Bronchial epithelial cell (primary cell): ENCODE results near the gene ZNF607. TPM values are rescaled to one million over a fixed set of nuclear protein-coding genes. Genes with fewer than 3 reads are reported as not detected.
"Not testable (repeated sequence)": the region's sequence is repeated elsewhere in the genome, so short reads cannot be mapped to it uniquely, and the experiment has no call there.

ENCODE experiments used
- DNase-seq: peaks from one replicate; pipeline ENCODE4 v3.0.0-alpha.2; 2010; ENCODE audit warnings: low read depth
- FAIRE-seq: peaks from 2 replicates; lab custom pipeline; 2011; peaks lifted over from hg19 to GRCh38; lab: Jason Lieb, UNC
- H3K27me3 ChIP-seq: 2 replicates; pipeline ENCODE4 v1.5.1; 2011; ENCODE audit warnings: low read length; ENCODE audit not compliant: control insufficient read depth, insufficient read depth
- H3K36me3 ChIP-seq: 2 replicates; pipeline ENCODE4 v1.5.1; 2011; ENCODE audit warnings: low read length; ENCODE audit not compliant: control insufficient read depth, insufficient read depth
- H3K4me3 ChIP-seq: 2 replicates; pipeline ENCODE4 v1.5.1; 2011; ENCODE audit warnings: mild to moderate bottlenecking, low read depth, low read length, control low read depth
- total RNA-seq: library from RNA; depleted of rRNA; stranded (reverse); fragments of >200 nt; gene quantifications from 2 replicates; pipeline ENCODE4 v1.2.1, GENCODE V29; 2014
- TF ChIP-seq, protein P1 (sequence below): IDR thresholded peaks from 2 replicates; pipeline ENCODE4 v1.5.1; 2011; ENCODE audit warnings: mild to moderate bottlenecking, moderate library complexity, low read length, control low read depth, inconsistent platforms; ENCODE audit not compliant: insufficient read depth, severe bottlenecking

ZNF607 gene
- total RNA-seq, 1 donor from 2014 or later = 5.5 TPM

DNA sequence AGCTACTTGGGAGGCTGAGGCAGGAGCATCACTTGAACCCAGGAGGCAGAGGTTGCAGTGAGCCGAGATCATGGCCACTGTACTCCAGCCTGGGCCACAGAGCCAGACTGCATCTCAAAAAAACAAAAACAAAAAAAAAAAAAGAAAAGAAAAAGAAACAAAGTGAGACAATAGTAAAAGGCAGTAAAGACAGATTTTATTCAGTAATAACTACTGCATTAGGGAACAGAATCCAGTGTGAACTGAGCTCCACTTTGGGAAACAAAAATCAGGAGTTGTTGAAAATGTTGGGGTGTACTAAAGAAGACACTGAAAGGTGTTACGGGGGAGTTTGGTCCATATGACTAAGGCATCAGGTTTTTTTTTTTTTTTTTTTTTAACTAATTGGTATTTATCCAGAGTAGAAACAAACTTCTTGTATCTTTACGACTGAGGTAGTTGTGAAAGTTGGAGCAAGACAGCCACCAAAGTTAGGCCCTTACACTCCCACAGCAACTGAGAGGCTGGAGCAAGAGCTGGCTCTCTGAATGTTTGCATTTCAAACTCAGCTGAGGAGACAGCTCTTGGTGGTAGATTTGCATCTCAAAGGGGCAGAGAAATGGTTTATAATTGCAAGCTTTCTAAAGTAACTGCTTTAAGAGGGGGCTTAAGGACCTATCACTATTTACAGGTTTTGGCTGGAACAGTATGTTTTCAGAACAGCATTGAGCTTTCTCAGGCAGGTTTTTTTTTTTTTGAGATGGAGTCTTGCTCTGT lies 24.2 kb downstream of the ZNF607 start:
- Histone ChIP-seq H3K36me3 (peaks cover 3% of the 10 kb centered on the region), H3K27me3 (no peaks in the 10 kb centered on the region), H3K4me3 (no peak overlapping the region)
- TF ChIP-seq, protein P1, sequence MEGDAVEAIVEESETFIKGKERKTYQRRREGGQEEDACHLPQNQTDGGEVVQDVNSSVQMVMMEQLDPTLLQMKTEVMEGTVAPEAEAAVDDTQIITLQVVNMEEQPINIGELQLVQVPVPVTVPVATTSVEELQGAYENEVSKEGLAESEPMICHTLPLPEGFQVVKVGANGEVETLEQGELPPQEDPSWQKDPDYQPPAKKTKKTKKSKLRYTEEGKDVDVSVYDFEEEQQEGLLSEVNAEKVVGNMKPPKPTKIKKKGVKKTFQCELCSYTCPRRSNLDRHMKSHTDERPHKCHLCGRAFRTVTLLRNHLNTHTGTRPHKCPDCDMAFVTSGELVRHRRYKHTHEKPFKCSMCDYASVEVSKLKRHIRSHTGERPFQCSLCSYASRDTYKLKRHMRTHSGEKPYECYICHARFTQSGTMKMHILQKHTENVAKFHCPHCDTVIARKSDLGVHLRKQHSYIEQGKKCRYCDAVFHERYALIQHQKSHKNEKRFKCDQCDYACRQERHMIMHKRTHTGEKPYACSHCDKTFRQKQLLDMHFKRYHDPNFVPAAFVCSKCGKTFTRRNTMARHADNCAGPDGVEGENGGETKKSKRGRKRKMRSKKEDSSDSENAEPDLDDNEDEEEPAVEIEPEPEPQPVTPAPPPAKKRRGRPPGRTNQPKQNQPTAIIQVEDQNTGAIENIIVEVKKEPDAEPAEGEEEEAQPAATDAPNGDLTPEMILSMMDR = no peak
- FAIRE-seq = no peak
- no peak for DNase-seq

DNA sequence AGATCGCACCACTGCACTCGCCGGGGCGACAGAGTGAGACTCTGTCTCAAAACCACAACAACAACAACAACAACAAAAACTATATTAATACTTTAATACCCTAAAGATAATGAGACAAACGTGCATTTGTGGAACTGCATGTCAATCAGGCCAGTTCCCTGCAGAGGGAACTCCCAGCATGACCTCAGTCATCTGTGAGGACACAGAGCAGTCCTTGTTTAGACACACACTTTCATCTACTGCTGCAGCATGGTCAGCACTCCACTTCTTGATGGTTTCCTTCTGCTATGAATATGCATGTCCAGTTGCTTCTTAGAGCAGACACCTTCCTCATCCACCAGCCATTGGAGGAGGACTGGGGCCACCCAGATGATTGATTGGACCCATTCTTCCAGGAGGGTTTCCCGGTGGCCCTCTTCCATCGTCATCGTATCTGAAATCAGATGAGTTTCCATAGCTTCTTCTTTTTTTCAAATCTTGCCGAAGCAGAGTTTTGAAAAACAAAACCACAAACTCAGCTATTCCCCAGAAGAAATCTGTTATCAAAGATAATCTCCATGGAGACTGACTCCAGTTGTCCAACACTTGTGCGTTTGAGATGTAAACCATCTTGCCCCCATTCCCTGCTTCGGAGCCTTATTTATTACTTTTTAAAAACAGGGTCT lies 26.5 kb downstream of the ZNF607 start:
- DNase-seq = no peak
- Histone ChIP-seq H3K36me3 (peaks cover 2% of the 10 kb centered on the region), H3K27me3 (no peaks in the 10 kb centered on the region), H3K4me3 (no peak overlapping the region)
- TF ChIP-seq, protein P1 = no peak
- no peak for FAIRE-seq

DNA sequence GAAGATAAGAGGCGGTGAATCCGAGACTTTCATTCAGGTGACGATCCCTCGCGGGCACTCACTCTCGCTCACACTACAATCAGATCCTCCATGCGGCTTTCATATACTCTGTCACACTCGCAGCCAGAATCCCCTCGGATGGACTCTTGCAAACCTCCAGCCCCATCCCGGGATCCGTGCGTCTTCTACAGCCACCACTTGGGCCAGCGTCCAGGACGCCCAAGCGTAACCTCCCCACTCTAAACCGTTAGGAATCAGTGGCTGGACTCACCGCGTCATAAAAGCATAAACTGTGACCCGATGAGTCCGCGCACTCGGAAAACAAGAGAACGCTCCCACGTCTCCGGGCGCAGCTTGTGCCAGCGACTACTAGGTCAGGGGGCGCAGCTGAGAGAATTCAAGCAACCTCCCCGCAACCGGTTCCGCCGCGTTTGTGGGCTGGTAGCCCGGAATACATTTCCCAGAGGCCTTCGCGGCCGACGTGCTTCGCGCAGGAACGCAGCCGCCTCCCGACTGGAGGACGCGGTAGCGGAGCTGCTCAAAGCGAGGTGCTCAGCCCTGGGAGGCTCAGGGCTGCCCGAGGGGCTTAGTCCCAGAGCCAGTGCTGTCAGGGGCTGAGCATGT lies 27.6 kb downstream of the ZNF607 start:
- DNase-seq (peak; percentile 48), FAIRE-seq (no peak)
- TF ChIP-seq, protein P1 = no peak
- Histone ChIP-seq H3K4me3 (peak overlapping the region; percentile 47), H3K36me3 (peaks cover 2% of the 10 kb centered on the region), H3K27me3 (no peaks in the 10 kb centered on the region)

DNA sequence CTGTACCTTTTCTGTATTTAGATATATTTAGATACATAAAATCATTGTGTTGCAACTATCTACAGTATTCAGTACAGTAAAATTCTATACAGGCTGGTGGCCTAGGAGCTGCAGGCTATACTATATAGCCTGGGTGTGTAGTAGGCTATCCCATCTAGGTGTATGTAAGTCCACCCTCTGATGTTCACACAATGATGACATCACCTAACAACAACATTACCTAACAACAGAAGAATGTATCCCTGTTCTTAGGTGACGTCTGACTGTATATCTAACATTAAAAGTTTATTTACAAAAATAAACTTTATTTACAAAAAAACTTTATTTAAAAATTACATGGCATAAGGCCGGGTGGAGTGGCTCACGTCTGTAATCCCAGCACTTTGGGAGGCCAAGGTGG lies 36.0 kb downstream of the ZNF607 start:
- Histone ChIP-seq H3K4me3 (no peak overlapping the region), H3K36me3 (no peaks in the 10 kb centered on the region), H3K27me3 (no peaks in the 10 kb centered on the region)
- FAIRE-seq = no peak
- TF ChIP-seq, protein P1 = no peak
- no peak for DNase-seq

DNA sequence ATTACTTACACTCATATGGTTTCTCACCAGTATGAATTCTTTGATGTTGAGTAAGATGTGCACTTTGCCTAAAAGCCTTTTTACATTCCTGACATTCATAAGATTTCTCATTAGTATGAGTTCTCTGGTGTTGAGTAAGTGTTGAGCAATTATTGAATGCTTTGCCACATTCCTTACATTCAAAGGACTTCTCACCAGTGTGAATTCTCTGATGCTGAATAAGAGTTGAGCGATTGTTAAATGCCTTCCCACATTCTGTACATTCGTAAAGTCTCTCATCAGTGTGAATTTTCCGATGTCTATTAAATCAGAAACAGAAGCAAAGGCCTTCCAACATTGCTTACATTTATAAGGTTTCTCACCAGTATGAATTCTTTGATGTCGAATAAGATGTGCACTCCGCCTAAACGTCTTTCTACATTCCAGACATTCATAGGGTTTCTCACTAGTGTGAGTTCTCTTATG lies 50.1 kb downstream of the ZNF607 start:
- no peak overlapping the region for H3K4me3 ChIP-seq
- TF ChIP-seq, protein P1 = no peak

DNA sequence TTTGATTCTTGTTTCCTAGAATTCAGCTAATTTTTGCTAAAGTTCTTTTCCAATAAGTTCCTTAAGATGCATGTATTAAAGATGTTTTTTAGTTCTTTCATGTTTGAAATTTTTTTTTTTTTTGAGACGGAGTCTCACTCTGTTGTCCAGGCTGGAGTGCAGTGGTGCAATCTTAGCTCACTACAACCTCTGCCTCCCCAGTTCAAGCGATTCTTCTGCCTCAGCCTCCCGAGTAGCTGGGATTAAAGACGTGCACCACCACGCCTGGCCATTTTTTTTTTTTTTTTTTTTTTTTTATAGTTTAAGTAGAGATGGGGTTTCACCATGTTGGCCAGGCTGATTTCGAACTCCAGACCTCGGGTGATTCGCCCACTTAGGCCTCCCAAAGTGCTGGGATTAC lies 62.4 kb downstream of the ZNF607 start:
- H3K4me3 ChIP-seq, H3K27me3 ChIP-seq, FAIRE-seq, DNase-seq, H3K36me3 ChIP-seq: not testable (repeated sequence)

More for the DNA sequence above, 50.1 kb downstream of the ZNF607 start:
- FAIRE-seq (no peak), DNase-seq (no peak)
- H3K36me3 ChIP-seq = no peaks in the 10 kb centered on the region
- H3K27me3 ChIP-seq = no peaks in the 10 kb centered on the region
